ENCODE results near the gene ZNF236. TPM values are rescaled to one million over a fixed set of nuclear protein-coding genes. Genes with fewer than 3 reads are reported as not detected.

ZNF236 gene
- total and polyA plus RNA-seq, 2 of the 13 experiments (the other 11 are each of a cell fraction or from before 2014, with no cell fraction given), result 3.0 to 7.2 TPM

DNA sequence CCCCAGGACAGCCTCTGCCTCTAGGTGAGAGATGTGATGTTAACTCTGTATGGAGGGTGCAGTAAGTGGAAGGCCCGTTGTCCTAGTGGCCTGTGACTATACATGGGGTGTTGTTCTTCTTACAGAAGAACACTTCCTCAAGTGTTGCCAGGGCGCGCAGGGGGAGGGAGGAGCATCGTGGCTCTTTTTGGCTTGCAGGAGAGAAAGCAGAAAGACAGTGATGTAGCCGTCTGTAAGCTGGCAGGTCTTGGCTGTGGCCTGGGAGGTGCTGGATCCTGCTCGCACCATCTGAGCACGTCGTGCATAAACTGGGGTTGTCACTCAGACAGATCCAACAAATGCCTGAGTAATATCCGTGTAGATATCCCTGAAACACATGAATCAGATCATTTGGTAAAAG, 44.3 kb downstream of the ZNF236 start (continued):
- TF ChIP-seq, protein P1, sequence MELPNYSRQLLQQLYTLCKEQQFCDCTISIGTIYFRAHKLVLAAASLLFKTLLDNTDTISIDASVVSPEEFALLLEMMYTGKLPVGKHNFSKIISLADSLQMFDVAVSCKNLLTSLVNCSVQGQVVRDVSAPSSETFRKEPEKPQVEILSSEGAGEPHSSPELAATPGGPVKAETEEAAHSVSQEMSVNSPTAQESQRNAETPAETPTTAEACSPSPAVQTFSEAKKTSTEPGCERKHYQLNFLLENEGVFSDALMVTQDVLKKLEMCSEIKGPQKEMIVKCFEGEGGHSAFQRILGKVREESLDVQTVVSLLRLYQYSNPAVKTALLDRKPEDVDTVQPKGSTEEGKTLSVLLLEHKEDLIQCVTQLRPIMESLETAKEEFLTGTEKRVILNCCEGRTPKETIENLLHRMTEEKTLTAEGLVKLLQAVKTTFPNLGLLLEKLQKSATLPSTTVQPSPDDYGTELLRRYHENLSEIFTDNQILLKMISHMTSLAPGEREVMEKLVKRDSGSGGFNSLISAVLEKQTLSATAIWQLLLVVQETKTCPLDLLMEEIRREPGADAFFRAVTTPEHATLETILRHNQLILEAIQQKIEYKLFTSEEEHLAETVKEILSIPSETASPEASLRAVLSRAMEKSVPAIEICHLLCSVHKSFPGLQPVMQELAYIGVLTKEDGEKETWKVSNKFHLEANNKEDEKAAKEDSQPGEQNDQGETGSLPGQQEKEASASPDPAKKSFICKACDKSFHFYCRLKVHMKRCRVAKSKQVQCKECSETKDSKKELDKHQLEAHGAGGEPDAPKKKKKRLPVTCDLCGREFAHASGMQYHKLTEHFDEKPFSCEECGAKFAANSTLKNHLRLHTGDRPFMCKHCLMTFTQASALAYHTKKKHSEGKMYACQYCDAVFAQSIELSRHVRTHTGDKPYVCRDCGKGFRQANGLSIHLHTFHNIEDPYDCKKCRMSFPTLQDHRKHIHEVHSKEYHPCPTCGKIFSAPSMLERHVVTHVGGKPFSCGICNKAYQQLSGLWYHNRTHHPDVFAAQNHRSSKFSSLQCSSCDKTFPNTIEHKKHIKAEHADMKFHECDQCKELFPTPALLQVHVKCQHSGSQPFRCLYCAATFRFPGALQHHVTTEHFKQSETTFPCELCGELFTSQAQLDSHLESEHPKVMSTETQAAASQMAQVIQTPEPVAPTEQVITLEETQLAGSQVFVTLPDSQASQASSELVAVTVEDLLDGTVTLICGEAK (IDR thresholded peaks at IDR 0.05), result no peak
- TF ChIP-seq, protein P1 (CRISPR knock-in tag; IDR thresholded peaks at IDR 0.05), result no peak
- TF ChIP-seq, protein P2, sequence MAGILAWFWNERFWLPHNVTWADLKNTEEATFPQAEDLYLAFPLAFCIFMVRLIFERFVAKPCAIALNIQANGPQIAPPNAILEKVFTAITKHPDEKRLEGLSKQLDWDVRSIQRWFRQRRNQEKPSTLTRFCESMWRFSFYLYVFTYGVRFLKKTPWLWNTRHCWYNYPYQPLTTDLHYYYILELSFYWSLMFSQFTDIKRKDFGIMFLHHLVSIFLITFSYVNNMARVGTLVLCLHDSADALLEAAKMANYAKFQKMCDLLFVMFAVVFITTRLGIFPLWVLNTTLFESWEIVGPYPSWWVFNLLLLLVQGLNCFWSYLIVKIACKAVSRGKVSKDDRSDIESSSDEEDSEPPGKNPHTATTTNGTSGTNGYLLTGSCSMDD (CRISPR knock-in tag; IDR thresholded peaks at IDR 0.05), result no peak
- TF ChIP-seq, protein P3, sequence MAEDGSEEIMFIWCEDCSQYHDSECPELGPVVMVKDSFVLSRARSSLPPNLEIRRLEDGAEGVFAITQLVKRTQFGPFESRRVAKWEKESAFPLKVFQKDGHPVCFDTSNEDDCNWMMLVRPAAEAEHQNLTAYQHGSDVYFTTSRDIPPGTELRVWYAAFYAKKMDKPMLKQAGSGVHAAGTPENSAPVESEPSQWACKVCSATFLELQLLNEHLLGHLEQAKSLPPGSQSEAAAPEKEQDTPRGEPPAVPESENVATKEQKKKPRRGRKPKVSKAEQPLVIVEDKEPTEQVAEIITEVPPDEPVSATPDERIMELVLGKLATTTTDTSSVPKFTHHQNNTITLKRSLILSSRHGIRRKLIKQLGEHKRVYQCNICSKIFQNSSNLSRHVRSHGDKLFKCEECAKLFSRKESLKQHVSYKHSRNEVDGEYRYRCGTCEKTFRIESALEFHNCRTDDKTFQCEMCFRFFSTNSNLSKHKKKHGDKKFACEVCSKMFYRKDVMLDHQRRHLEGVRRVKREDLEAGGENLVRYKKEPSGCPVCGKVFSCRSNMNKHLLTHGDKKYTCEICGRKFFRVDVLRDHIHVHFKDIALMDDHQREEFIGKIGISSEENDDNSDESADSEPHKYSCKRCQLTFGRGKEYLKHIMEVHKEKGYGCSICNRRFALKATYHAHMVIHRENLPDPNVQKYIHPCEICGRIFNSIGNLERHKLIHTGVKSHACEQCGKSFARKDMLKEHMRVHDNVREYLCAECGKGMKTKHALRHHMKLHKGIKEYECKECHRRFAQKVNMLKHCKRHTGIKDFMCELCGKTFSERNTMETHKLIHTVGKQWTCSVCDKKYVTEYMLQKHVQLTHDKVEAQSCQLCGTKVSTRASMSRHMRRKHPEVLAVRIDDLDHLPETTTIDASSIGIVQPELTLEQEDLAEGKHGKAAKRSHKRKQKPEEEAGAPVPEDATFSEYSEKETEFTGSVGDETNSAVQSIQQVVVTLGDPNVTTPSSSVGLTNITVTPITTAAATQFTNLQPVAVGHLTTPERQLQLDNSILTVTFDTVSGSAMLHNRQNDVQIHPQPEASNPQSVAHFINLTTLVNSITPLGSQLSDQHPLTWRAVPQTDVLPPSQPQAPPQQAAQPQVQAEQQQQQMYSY (CRISPR knock-in tag; IDR thresholded peaks at IDR 0.05), result no peak
- TF ChIP-seq, protein P4, sequence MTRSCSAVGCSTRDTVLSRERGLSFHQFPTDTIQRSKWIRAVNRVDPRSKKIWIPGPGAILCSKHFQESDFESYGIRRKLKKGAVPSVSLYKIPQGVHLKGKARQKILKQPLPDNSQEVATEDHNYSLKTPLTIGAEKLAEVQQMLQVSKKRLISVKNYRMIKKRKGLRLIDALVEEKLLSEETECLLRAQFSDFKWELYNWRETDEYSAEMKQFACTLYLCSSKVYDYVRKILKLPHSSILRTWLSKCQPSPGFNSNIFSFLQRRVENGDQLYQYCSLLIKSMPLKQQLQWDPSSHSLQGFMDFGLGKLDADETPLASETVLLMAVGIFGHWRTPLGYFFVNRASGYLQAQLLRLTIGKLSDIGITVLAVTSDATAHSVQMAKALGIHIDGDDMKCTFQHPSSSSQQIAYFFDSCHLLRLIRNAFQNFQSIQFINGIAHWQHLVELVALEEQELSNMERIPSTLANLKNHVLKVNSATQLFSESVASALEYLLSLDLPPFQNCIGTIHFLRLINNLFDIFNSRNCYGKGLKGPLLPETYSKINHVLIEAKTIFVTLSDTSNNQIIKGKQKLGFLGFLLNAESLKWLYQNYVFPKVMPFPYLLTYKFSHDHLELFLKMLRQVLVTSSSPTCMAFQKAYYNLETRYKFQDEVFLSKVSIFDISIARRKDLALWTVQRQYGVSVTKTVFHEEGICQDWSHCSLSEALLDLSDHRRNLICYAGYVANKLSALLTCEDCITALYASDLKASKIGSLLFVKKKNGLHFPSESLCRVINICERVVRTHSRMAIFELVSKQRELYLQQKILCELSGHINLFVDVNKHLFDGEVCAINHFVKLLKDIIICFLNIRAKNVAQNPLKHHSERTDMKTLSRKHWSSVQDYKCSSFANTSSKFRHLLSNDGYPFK (CRISPR knock-in tag; IDR thresholded peaks at IDR 0.05; ENCODE audit: borderline replicate concordance), result no peak
- TF ChIP-seq HES4 (CRISPR knock-in tag; IDR thresholded peaks at IDR 0.05; ENCODE audit: borderline replicate concordance), result no peak
